Kidney (tissue), 14 donors: ENCODE data around the gene GAS2L2. TPM values are rescaled to one million over a fixed set of nuclear protein-coding genes. Genes with fewer than 3 reads are reported as not detected.

ENCODE experiments used
- DNase-seq, 5 donors: peaks; one replicate each; pipeline ENCODE4 v3.0.0-alpha.2; 2013 to 2020
- FAIRE-seq: peaks from 2 replicates; lab custom pipeline; 2012; peaks lifted over from hg19 to GRCh38; lab: Jason Lieb, UNC
- H3K27ac ChIP-seq, 2 donors: one replicate each; pipeline ENCODE4 v1.7.0; 2013; ENCODE audit warnings: low read depth in 2 of 2, low read length in 2 of 2, inconsistent platforms in 1 of 2
- H3K27me3 ChIP-seq: one replicate; pipeline ENCODE4 v1.7.1; 2013; ENCODE audit warnings: low read length, inconsistent platforms; ENCODE audit not compliant: control insufficient read depth, insufficient read depth
- H3K36me3 ChIP-seq, 3 donors: one replicate each; pipeline versions ENCODE4 v1.7.0 to v1.7.1; 2013; ENCODE audit warnings: low read length in 3 of 3, control low read depth in 1 of 3, inconsistent platforms in 1 of 3; ENCODE audit not compliant: insufficient read depth in 3 of 3, control insufficient read depth in 2 of 3
- H3K4me1 ChIP-seq, 3 donors: one replicate each; pipeline versions ENCODE4 v1.7.0 to v1.7.1; 2013; ENCODE audit warnings: low read length in 3 of 3, inconsistent platforms in 1 of 3, low read depth in 1 of 3; ENCODE audit not compliant: control insufficient read depth in 2 of 3, insufficient read depth in 2 of 3
- H3K4me3 ChIP-seq, 3 donors: one replicate each; pipeline versions ENCODE4 v1.7.0 to v1.8.1; 2013; ENCODE audit warnings: low read length in 3 of 3, control low read depth in 1 of 3, inconsistent platforms in 1 of 3
- H3K9ac ChIP-seq, 3 donors: one replicate each; pipeline versions ENCODE4 v1.7.0 to v1.7.1; 2013; ENCODE audit warnings: low read length in 3 of 3, control low read depth in 1 of 3, inconsistent platforms in 1 of 3
- H3K9me3 ChIP-seq, 3 donors: one replicate each; pipeline versions ENCODE4 v1.7.0 to v1.7.1; 2013; ENCODE audit warnings: low read length in 3 of 3, control low read depth in 1 of 3, inconsistent platforms in 1 of 3; ENCODE audit not compliant: control insufficient read depth in 2 of 3, insufficient read depth in 1 of 3
- intact Hi-C: fragments of 100-400 bp; cut with DNase I; formaldehyde crosslinking; loops from one replicate; pipeline ENCODE4 v1.11.1; 2022
- polyA plus RNA-seq: library from polyadenylated mRNA; stranded (reverse); fragments of 350-450 nt; fragmentation: Illumina TruSeq; extraction: RNeasy Lipid Tissue Mini Kit (QIAGEN cat#74804); gene quantifications from one replicate; pipeline ENCODE4 v1.2.3, GENCODE V29; 2014; ENCODE audit warnings: low read depth, low replicate concordance; ENCODE audit not compliant: insufficient read depth
- total RNA-seq: library from RNA; stranded (reverse); fragmentation: NEBNext Ultra II Directional; extraction: Animal tissue kit (Norgen Biotek cat#: 25700); gene quantifications from one replicate; pipeline ENCODE4 v1.2.1, GENCODE V29; 2021
- TF ChIP-seq, protein P1 (sequence below): IDR thresholded peaks from 3 replicates; pipeline ENCODE4 v1.5.1; 2012; ENCODE audit warnings: mild to moderate bottlenecking, moderate library complexity, borderline replicate concordance; ENCODE audit not compliant: insufficient read depth; ENCODE audit errors: extremely low read depth
- donor health status: control.
- donor health status: control.
- donor health status: control.
- donor health status: control.
- donor health status: control.
- donor health status: DM: yes; HTN: yes; CAD: no.
- donor health status: Normal renal cell carcinoma (clear cell type).

The GAS2L2 gene
- total and polyA plus RNA-seq, 2 donors from 2014 or later, result not detected

DNA sequence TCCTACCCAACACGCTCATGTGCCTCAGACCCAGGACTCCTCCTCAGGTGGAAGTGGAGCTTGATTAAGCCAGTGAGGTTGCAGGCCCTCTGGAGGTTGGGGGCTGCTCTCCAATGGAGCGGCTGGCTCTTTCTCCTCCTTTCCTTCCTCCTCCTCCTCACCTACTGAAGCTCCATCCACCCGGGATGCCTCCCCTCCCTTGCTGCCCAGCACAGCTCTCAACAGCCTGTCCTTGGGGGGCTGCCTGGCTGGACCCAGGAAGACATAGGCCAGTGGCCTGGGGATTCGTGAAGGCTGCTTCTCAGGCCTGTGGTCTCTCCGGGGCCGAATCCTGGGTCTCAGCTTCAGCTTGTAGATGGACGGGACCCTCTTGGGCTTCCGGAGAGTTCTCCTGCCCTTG, 8.2 kb downstream of the GAS2L2 start:
- Histone ChIP-seq H3K4me3 (no peak overlapping the region), H3K4me1 (peaks cover 0 to 9% (median 0%) of the 10 kb centered on the region in 3 donors), H3K36me3 (no peaks in the 10 kb centered on the region), H3K27me3 (peaks cover 13% of the 10 kb centered on the region), H3K27ac (no peak overlapping the region), H3K9ac (no peak overlapping the region), H3K9me3 (no peaks in the 10 kb centered on the region)
- no peak for FAIRE-seq
- intact Hi-C loops, result loop anchor here (10.0 kb wide), 1 partner anchor 130 kb away; no protein-coding TSS in a partner anchor
- TF ChIP-seq, protein P1, sequence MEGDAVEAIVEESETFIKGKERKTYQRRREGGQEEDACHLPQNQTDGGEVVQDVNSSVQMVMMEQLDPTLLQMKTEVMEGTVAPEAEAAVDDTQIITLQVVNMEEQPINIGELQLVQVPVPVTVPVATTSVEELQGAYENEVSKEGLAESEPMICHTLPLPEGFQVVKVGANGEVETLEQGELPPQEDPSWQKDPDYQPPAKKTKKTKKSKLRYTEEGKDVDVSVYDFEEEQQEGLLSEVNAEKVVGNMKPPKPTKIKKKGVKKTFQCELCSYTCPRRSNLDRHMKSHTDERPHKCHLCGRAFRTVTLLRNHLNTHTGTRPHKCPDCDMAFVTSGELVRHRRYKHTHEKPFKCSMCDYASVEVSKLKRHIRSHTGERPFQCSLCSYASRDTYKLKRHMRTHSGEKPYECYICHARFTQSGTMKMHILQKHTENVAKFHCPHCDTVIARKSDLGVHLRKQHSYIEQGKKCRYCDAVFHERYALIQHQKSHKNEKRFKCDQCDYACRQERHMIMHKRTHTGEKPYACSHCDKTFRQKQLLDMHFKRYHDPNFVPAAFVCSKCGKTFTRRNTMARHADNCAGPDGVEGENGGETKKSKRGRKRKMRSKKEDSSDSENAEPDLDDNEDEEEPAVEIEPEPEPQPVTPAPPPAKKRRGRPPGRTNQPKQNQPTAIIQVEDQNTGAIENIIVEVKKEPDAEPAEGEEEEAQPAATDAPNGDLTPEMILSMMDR, result no peak
- peak in 1 of 5 donors; percentile 53 for DNase-seq

DNA sequence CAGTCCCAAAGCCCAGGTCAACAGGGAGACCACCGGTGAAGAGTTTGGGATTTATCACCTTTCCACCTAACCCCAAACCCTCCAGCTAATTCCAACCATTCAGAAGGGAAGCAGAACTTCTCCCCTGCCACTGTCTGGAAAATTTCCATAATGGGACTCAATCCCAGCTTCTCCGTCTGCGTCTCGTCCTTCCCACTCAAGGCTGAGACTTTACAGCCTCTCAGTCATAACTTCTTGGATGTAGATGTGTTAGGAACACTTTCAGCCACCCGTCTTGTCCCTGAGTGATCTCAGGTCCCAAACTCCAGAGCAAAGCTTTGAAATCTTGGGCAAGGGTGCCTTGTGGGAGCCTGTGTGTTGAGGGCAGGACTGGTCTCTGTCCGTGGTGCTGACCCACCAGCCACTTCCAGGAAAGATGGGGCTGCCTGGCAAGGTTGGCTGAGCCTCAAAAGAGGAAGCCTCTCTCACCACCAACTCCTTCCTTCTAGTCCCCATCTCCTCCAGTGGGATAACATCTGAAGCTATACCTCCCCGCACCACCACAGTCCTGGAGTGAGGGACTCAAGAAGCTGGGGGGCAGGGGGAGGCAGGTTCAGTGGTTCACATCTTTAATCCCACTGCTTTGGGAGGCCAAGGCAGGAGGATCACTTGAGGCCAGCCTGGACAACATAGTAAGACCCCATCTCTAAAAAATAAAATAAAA, 9.3 kb downstream of the GAS2L2 start:
- Histone ChIP-seq H3K4me1 (peaks cover 0 to 8% (median 0%) of the 10 kb centered on the region in 3 donors), H3K9me3 (no peaks in the 10 kb centered on the region), H3K27me3 (peaks cover 13% of the 10 kb centered on the region), H3K4me3 (no peak overlapping the region), H3K36me3 (no peaks in the 10 kb centered on the region), H3K9ac (no peak overlapping the region), H3K27ac (no peak overlapping the region)
- no peak for FAIRE-seq
- peak; percentile 48 to 70 (median 66) for DNase-seq
- intact Hi-C loops, result loop anchor here (10.0 kb wide), 1 partner anchor 129 kb away; no protein-coding TSS in a partner anchor
- TF ChIP-seq, protein P1, result no peak

DNA sequence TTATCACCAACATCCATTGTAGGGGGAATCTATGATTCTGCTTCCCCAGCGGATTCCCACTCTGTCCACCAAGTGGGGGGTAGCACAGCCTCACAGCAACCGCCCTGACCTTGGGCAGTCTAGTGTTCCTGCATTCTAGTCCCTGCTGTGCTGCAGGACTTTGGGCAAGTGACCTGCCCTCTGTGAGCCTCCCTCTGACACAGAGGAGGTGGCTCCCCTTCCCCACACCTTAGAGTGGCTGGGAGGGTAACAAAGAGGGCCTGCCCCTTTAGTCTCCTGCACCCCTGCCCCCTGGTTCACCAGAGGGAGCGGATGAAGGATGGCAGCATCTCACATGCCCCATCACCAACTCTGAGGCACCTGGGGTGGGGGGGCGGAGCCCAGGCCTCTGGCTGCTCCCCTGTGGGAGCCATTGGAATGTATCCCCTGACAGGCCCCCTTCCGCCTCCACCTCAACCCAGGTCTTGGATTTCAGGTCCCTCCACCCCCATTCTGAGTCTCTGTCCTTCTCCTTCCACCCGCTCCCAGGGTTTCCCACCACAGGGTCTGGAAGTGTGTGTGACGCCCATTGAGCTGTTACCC, 10.1 kb downstream of the GAS2L2 start:
- Histone ChIP-seq H3K4me3 (no peak overlapping the region), H3K27ac (no peak overlapping the region), H3K9ac (no peak overlapping the region), H3K9me3 (no peaks in the 10 kb centered on the region), H3K36me3 (no peaks in the 10 kb centered on the region), H3K27me3 (peaks cover 13% of the 10 kb centered on the region), H3K4me1 (peaks cover 0 to 4% (median 0%) of the 10 kb centered on the region in 3 donors)
- DNase-seq (peak in 1 of 5 donors; percentile 59), FAIRE-seq (no peak)
- TF ChIP-seq, protein P1, result no peak
- intact Hi-C loops, result loop anchor here (10.0 kb wide), 1 partner anchor 128 kb away; no protein-coding TSS in a partner anchor
